Gastroesophageal sphincter (tissue), 4 donors: ENCODE data around the gene ZBED4. TPM values are rescaled to one million over a fixed set of nuclear protein-coding genes. Genes with fewer than 3 reads are reported as not detected.

Experiments
- ATAC-seq: fragments of 150-250 bp; one replicate; pipeline ENCODE4 v1.9.1; 2016; ENCODE audit warnings: mild to moderate bottlenecking, moderate library complexity
- H3K27ac ChIP-seq, 4 donors: fragments of 200-600 bp; sonication (generic) in 3 of 4; 1 replicate in 3 of 4; 2 replicates in 1 of 4; pipeline ENCODE4 v1.5.1; 2016 to 2019
- H3K27me3 ChIP-seq: fragments of 200-600 bp; sonication (generic); one replicate; pipeline ENCODE4 v1.5.1; 2019
- H3K36me3 ChIP-seq, 2 donors: fragments of 200-600 bp; sonication (generic); one replicate each; pipeline ENCODE4 v1.5.1; 2019; ENCODE audit warnings: control low read depth in 1 of 2
- H3K4me1 ChIP-seq, 3 donors: fragments of 200-600 bp; sonication (generic); 1 replicate in 2 of 3; 2 replicates in 1 of 3; pipeline ENCODE4 v1.5.1; 2016 to 2019; ENCODE audit warnings: control low read depth in 2 of 3
- H3K4me3 ChIP-seq, 2 donors: fragments of 200-600 bp; sonication (generic); one replicate each; pipeline ENCODE4 v1.5.1; 2019; ENCODE audit warnings: mild to moderate bottlenecking in 1 of 2, moderate library complexity in 1 of 2
- H3K9me3 ChIP-seq, 3 donors: fragments of 200-600 bp; sonication (generic); one replicate each; pipeline ENCODE4 v1.5.1; 2017 to 2019; ENCODE audit warnings: control low read depth in 2 of 3
- EP300 ChIP-seq: sonication (generic); formaldehyde crosslinking; IDR thresholded peaks from one replicate; pipeline ENCODE4 v1.6.1; 2017; ENCODE audit warnings: antibody characterized with exemption, mild to moderate bottlenecking
- POLR2A ChIP-seq, 2 donors: fragments of 450-650 bp; IDR thresholded peaks; one replicate each; pipeline ENCODE4 v1.6.1; 2017; ENCODE audit warnings: antibody characterized with exemption in 2 of 2, mild to moderate bottlenecking in 2 of 2, moderate library complexity in 1 of 2
- POLR2AphosphoS5 ChIP-seq: sonication (generic); formaldehyde crosslinking; IDR thresholded peaks from one replicate; pipeline ENCODE4 v1.6.1; 2017; ENCODE audit warnings: antibody characterized with exemption
- WGBS, 2 donors: methylation state at CpG; one replicate each; pipeline ENCODE4 v1.1.5; 2018; ENCODE audit warnings: low coverage in 1 of 2; 5-methylcytosine and 5-hydroxymethylcytosine counted together
- total RNA-seq, 4 donors: library from RNA; depleted of rRNA; stranded (reverse); fragments of >200 nt; gene quantifications; one replicate each; pipeline ENCODE4 v1.1.0, GENCODE V29; 2016
- TF ChIP-seq, protein P1 (sequence below), 4 experiments: fragments of 200-600 bp in 2 of 4; fragments of 450-650 bp in 2 of 4; sonication (generic) in 1 of 4; IDR thresholded peaks; one replicate each; pipeline ENCODE4 v1.5.1; 2017 to 2019; ENCODE audit warnings: antibody characterized with exemption in 4 of 4, mild to moderate bottlenecking in 2 of 4, moderate library complexity in 2 of 4

Gene ZBED4
- total RNA-seq, 4 donors from 2014 or later: 6.9 to 12.3 (median 7.1) TPM

GRCh38 chr22:49810363-49811019 is 43.2 kb upstream of the ZBED4 start:
- no peak for TF ChIP-seq POLR2AphosphoS5
- TF ChIP-seq EP300: no peak
- no peak for TF ChIP-seq POLR2A (IDR thresholded peaks at IDR 0.05)
- TF ChIP-seq, protein P1, sequence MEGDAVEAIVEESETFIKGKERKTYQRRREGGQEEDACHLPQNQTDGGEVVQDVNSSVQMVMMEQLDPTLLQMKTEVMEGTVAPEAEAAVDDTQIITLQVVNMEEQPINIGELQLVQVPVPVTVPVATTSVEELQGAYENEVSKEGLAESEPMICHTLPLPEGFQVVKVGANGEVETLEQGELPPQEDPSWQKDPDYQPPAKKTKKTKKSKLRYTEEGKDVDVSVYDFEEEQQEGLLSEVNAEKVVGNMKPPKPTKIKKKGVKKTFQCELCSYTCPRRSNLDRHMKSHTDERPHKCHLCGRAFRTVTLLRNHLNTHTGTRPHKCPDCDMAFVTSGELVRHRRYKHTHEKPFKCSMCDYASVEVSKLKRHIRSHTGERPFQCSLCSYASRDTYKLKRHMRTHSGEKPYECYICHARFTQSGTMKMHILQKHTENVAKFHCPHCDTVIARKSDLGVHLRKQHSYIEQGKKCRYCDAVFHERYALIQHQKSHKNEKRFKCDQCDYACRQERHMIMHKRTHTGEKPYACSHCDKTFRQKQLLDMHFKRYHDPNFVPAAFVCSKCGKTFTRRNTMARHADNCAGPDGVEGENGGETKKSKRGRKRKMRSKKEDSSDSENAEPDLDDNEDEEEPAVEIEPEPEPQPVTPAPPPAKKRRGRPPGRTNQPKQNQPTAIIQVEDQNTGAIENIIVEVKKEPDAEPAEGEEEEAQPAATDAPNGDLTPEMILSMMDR (IDR thresholded peaks at IDR 0.05): no peak
- no peak for ATAC-seq
- peaks cover 0 to 90% (median 0%) of the 10 kb centered on the region in 3 donors for H3K4me1 ChIP-seq
- H3K4me3 ChIP-seq: no peak overlapping the region
- no peaks in the 10 kb centered on the region for H3K27me3 ChIP-seq
- 71 to 75% methylated on average over 4 to 5 of the region's 5 CpGs for WGBS, 2 donors
- no peaks in the 10 kb centered on the region for H3K9me3 ChIP-seq
- no peak overlapping the region for H3K27ac ChIP-seq
- peaks cover 0 to 19% of the 10 kb centered on the region in 2 donors for H3K36me3 ChIP-seq

DNA sequence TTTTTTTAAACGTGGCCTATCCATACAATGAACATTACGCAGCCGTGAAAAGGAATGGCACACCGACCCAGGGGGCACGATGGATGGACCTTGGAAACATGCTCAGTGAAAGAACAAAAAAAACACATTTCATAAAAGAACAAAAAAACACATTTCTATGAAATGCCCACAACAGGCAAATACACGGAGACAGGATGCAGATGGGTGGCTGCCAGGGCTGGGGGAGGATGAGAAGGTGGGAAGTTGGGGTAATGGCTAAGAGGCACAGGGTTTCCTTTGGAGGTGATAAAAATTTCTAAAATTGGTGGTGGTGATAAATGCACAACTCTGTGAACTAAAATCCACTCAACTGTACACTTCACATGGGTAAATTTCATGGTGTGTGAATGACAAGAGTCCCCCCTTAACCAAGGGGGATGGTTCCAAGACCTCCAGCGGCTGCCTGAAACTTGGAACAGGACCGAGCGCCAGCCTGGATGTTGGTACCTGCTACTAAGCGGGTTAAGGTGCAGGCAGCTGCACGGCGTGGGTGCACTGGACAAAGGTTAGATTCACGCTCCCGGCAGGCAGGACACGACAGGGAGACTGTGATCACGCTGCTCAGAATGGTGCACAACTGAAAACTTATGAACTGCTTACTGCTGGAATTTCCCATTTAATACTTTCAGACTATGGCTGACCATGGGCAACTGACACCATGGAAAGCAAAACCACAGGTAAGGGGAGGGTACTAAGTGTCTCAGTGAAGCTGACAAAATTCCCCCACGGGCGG is 42.4 kb upstream of the ZBED4 start:
- Histone ChIP-seq H3K4me1 (peaks cover 0 to 90% (median 5%) of the 10 kb centered on the region in 3 donors), H3K4me3 (no peak overlapping the region), H3K9me3 (no peaks in the 10 kb centered on the region), H3K27me3 (no peaks in the 10 kb centered on the region), H3K27ac (no peak overlapping the region), H3K36me3 (peaks cover 0 to 27% of the 10 kb centered on the region in 2 donors)
- 79 to 83% methylated on average over 13 to 18 of the region's 18 CpGs for WGBS, 2 donors
- no peak for ATAC-seq
- TF ChIP-seq POLR2AphosphoS5 (no peak), EP300 (no peak), POLR2A (IDR thresholded peaks at IDR 0.05) (no peak)
- TF ChIP-seq, protein P1 (IDR thresholded peaks at IDR 0.05): no peak

DNA sequence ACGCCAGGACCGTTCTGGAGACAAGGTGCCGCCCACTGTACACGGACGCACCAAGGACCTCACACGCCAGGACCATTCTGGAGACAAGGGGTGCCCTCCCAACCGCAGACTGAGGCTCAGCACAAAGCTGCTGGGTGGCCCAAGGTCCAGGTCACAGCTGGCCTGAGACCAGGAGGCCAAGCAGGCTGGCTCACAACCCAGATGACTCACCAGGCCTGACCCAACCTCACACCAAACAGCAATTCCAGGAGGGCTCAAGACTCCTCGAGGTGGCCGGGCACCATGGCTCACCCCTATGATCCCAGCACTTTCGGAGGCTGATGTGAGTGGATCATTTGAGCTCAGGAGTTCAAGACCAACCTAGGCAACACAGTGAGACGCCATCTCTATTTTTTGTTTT is 40.8 kb upstream of the ZBED4 start:
- no peak for ATAC-seq
- Histone ChIP-seq H3K9me3 (no peaks in the 10 kb centered on the region), H3K27ac (no peak overlapping the region), H3K36me3 (peaks cover 0 to 43% of the 10 kb centered on the region in 2 donors), H3K4me1 (peaks cover 0 to 96% (median 5%) of the 10 kb centered on the region in 3 donors), H3K27me3 (no peaks in the 10 kb centered on the region), H3K4me3 (no peak overlapping the region)
- no peak for TF ChIP-seq POLR2A (IDR thresholded peaks at IDR 0.05)
- TF ChIP-seq, protein P1 (IDR thresholded peaks at IDR 0.05): no peak
- 92% methylated on average over 2 of the region's 11 CpGs; no CpG with 5 or more reads in 1 of the 2 donors for WGBS, 2 donors

- H3K27ac ChIP-seq: no peak overlapping the region
- H3K4me1 ChIP-seq: peaks cover 0 to 91% (median 5%) of the 10 kb centered on the region in 3 donors
- 93% methylated on average over 3 of the region's 14 CpGs; no CpG with 5 or more reads in 1 of the 2 donors for WGBS, 2 donors
- no peaks in the 10 kb centered on the region for H3K27me3 ChIP-seq
- peaks cover 0 to 57% of the 10 kb centered on the region in 2 donors for H3K36me3 ChIP-seq
- TF ChIP-seq EP300 (no peak), POLR2AphosphoS5 (no peak), POLR2A (IDR thresholded peaks at IDR 0.05) (no peak)
- TF ChIP-seq, protein P1 (IDR thresholded peaks at IDR 0.05): no peak
- no peaks in the 10 kb centered on the region for H3K9me3 ChIP-seq
- H3K4me3 ChIP-seq: no peak overlapping the region
- ATAC-seq: no peak
Observed at GRCh38 chr22:49814164-49814686, 39.4 kb upstream of the ZBED4 start.
